Measurements from ENCODE around the gene LRMDA.

LRMDA gene

GRCh38 chr10:76111404-76111803 is 680.0 kb downstream of the LRMDA start:
- Histone ChIP-seq H3K4me3 (ENCODE audit: insufficient read depth in 1 of 2, low read depth in 1 of 2, low read length in 2 of 2) (no peak overlapping the region), H2BK5ac (ENCODE audit: low read depth, low read length, poor library complexity, severe bottlenecking) (no peak overlapping the region), H2AK5ac (ENCODE audit: low read length, severe bottlenecking) (no peak overlapping the region), H3K4ac (ENCODE audit: low read depth in 1 of 2, low read length in 2 of 2) (no peak overlapping the region), H3K18ac (ENCODE audit: low read depth in 1 of 2, low read length in 2 of 2) (peak overlapping the region; percentile 14 to 30), H3K9ac (ENCODE audit: low read length) (no peak overlapping the region), H3K27me3 (ENCODE audit: control insufficient read depth in 1 of 2, insufficient read depth in 1 of 2, low read length in 2 of 2) (no peaks in the 10 kb centered on the region), H3K9me3 (ENCODE audit: control insufficient read depth, low read length) (no peaks in the 10 kb centered on the region), H2BK120ac (ENCODE audit: low read depth, low read length) (peak overlapping the region; percentile 78), H3K27ac (ENCODE audit: low read length, poor library complexity, severe bottlenecking) (no peak overlapping the region), H3K23ac (ENCODE audit: low read length in 2 of 2) (no peak overlapping the region), H3K36me3 (ENCODE audit: control insufficient read depth in 1 of 2, insufficient read depth in 2 of 2, low read depth in 1 of 2, low read length in 2 of 2) (no peaks in the 10 kb centered on the region), H4K91ac (ENCODE audit: low read length) (no peak overlapping the region), H2BK15ac (ENCODE audit: low read depth, poor library complexity, severe bottlenecking) (no peak overlapping the region), H2AFZ (ENCODE audit: low read depth, low read length) (no peak overlapping the region), H4K8ac (ENCODE audit: low read length) (no peak overlapping the region), H3K14ac (ENCODE audit: low read length in 2 of 2) (no peak overlapping the region), H3K4me1 (ENCODE audit: control insufficient read depth, insufficient read depth, low read depth, low read length) (peaks cover 3% of the 10 kb centered on the region), H3K79me1 (replicated peaks; ENCODE audit: low read length, poor library complexity, severe bottlenecking) (no peaks in the 10 kb centered on the region), H3K4me2 (ENCODE audit: low read length, poor library complexity, severe bottlenecking) (no peak overlapping the region), H2BK12ac (ENCODE audit: low read length in 2 of 2) (peak overlapping the region in 1 of 2 experiments; percentile 28)
- no peak for DNase-seq
- 67% methylated on average over 3 of the region's 4 CpGs for WGBS

- Histone ChIP-seq H3K27me3 (ENCODE audit: control insufficient read depth in 1 of 2, insufficient read depth in 1 of 2, low read length in 2 of 2) (no peaks in the 10 kb centered on the region), H2BK120ac (ENCODE audit: low read depth, low read length) (peak overlapping the region; percentile 98), H2BK12ac (ENCODE audit: low read length in 2 of 2) (peak overlapping the region; percentile 96 to 98), H3K23ac (ENCODE audit: low read length in 2 of 2) (no peak overlapping the region), H3K4me2 (ENCODE audit: low read length, poor library complexity, severe bottlenecking) (no peak overlapping the region), H4K8ac (ENCODE audit: low read length) (peak overlapping the region; percentile 91), H3K36me3 (ENCODE audit: control insufficient read depth in 1 of 2, insufficient read depth in 2 of 2, low read depth in 1 of 2, low read length in 2 of 2) (no peaks in the 10 kb centered on the region), H3K4me1 (ENCODE audit: control insufficient read depth, insufficient read depth, low read depth, low read length) (peaks cover 3% of the 10 kb centered on the region), H3K9ac (ENCODE audit: low read length) (peak overlapping the region; percentile 43), H4K91ac (ENCODE audit: low read length) (peak overlapping the region; percentile 98), H3K14ac (ENCODE audit: low read length in 2 of 2) (peak overlapping the region in 1 of 2 experiments; percentile 74), H3K27ac (ENCODE audit: low read length, poor library complexity, severe bottlenecking) (no peak overlapping the region), H2BK5ac (ENCODE audit: low read depth, low read length, poor library complexity, severe bottlenecking) (no peak overlapping the region), H2BK15ac (ENCODE audit: low read depth, poor library complexity, severe bottlenecking) (peak overlapping the region; percentile 98), H3K18ac (ENCODE audit: low read depth in 1 of 2, low read length in 2 of 2) (peak overlapping the region; percentile 85 to 89), H2AFZ (ENCODE audit: low read depth, low read length) (no peak overlapping the region), H3K79me1 (replicated peaks; ENCODE audit: low read length, poor library complexity, severe bottlenecking) (no peaks in the 10 kb centered on the region), H2AK5ac (ENCODE audit: low read length, severe bottlenecking) (no peak overlapping the region), H3K4ac (ENCODE audit: low read depth in 1 of 2, low read length in 2 of 2) (peak overlapping the region; percentile 93 to 97), H3K9me3 (ENCODE audit: control insufficient read depth, low read length) (no peaks in the 10 kb centered on the region), H3K4me3 (ENCODE audit: insufficient read depth in 1 of 2, low read depth in 1 of 2, low read length in 2 of 2) (peak overlapping the region in 1 of 2 experiments; percentile 54)
- peak; percentile 45 for DNase-seq
- WGBS: 82% methylated on average over 31 of the region's 33 CpGs
These were observed 680.8 kb downstream of the LRMDA start for GRCh38 chr10:76111986-76112825.

GRCh38 chr10:76112826-76113150 is 681.4 kb downstream of the LRMDA start:
- peak overlapping the region in 1 of 2 experiments; percentile 4 for H3K18ac ChIP-seq (ENCODE audit: low read depth in 1 of 2, low read length in 2 of 2)
- WGBS: 60% methylated on average over 2 of the region's 2 CpGs
- no peak overlapping the region for H2AFZ ChIP-seq (ENCODE audit: low read depth, low read length)
- no peak overlapping the region for H2AK5ac ChIP-seq (ENCODE audit: low read length, severe bottlenecking)
- no peak overlapping the region for H2BK5ac ChIP-seq (ENCODE audit: low read depth, low read length, poor library complexity, severe bottlenecking)
- peak overlapping the region; percentile 98 for H2BK120ac ChIP-seq (ENCODE audit: low read depth, low read length)
- no peaks in the 10 kb centered on the region for H3K36me3 ChIP-seq (ENCODE audit: control insufficient read depth in 1 of 2, insufficient read depth in 2 of 2, low read depth in 1 of 2, low read length in 2 of 2)
- H3K4me3 ChIP-seq (ENCODE audit: insufficient read depth in 1 of 2, low read depth in 1 of 2, low read length in 2 of 2): no peak overlapping the region
- no peak overlapping the region for H3K14ac ChIP-seq (ENCODE audit: low read length in 2 of 2)
- H3K4ac ChIP-seq (ENCODE audit: low read depth in 1 of 2, low read length in 2 of 2): peak overlapping the region in 1 of 2 experiments; percentile 92
- H3K4me1 ChIP-seq (ENCODE audit: control insufficient read depth, insufficient read depth, low read depth, low read length): peaks cover 3% of the 10 kb centered on the region
- H2BK12ac ChIP-seq (ENCODE audit: low read length in 2 of 2): peak overlapping the region in 1 of 2 experiments; percentile 66
- no peak overlapping the region for H3K4me2 ChIP-seq (ENCODE audit: low read length, poor library complexity, severe bottlenecking)
- no peak overlapping the region for H3K27ac ChIP-seq (ENCODE audit: low read length, poor library complexity, severe bottlenecking)
- no peaks in the 10 kb centered on the region for H3K27me3 ChIP-seq (ENCODE audit: control insufficient read depth in 1 of 2, insufficient read depth in 1 of 2, low read length in 2 of 2)
- H2BK15ac ChIP-seq (ENCODE audit: low read depth, poor library complexity, severe bottlenecking): no peak overlapping the region
- H3K9ac ChIP-seq (ENCODE audit: low read length): no peak overlapping the region
- no peaks in the 10 kb centered on the region for H3K79me1 ChIP-seq (replicated peaks; ENCODE audit: low read length, poor library complexity, severe bottlenecking)
- H3K23ac ChIP-seq (ENCODE audit: low read length in 2 of 2): no peak overlapping the region
- no peak overlapping the region for H4K8ac ChIP-seq (ENCODE audit: low read length)
- no peaks in the 10 kb centered on the region for H3K9me3 ChIP-seq (ENCODE audit: control insufficient read depth, low read length)
- H4K91ac ChIP-seq (ENCODE audit: low read length): no peak overlapping the region
- DNase-seq: peak; percentile 84

DNA sequence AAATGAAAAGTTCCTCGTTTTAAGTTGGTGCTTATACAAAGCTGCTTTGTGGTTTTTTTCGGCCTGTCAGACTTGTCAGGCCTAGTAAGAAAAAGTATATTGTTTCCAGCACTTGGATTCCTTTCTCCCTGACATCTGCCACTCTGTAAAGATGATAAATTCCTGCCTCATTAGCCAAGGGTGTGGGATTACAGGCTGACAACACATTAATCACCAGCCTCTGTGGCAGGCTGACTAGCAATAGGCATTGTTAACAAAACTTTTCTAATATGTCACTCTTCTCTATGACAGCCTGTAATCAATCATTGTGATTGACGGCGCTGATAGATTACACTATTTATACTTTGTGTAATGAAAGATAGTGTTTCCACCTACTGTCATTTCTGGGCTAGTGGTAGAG is 682.5 kb downstream of the LRMDA start:
- H3K9me3 ChIP-seq (ENCODE audit: control insufficient read depth, low read length): no peaks in the 10 kb centered on the region
- H3K27ac ChIP-seq (ENCODE audit: low read length, poor library complexity, severe bottlenecking): no peak overlapping the region
- no peak overlapping the region for H4K91ac ChIP-seq (ENCODE audit: low read length)
- no peak overlapping the region for H3K9ac ChIP-seq (ENCODE audit: low read length)
- H2BK120ac ChIP-seq (ENCODE audit: low read depth, low read length): no peak overlapping the region
- no peaks in the 10 kb centered on the region for H3K79me1 ChIP-seq (replicated peaks; ENCODE audit: low read length, poor library complexity, severe bottlenecking)
- 33% methylated on average over 2 of the region's 4 CpGs for WGBS
- no peak overlapping the region for H3K23ac ChIP-seq (ENCODE audit: low read length in 2 of 2)
- peaks cover 3% of the 10 kb centered on the region for H3K4me1 ChIP-seq (ENCODE audit: control insufficient read depth, insufficient read depth, low read depth, low read length)
- no peaks in the 10 kb centered on the region for H3K36me3 ChIP-seq (ENCODE audit: control insufficient read depth in 1 of 2, insufficient read depth in 2 of 2, low read depth in 1 of 2, low read length in 2 of 2)
- peak overlapping the region; percentile 78 to 95 for H2BK12ac ChIP-seq (ENCODE audit: low read length in 2 of 2)
- H2AK5ac ChIP-seq (ENCODE audit: low read length, severe bottlenecking): no peak overlapping the region
- H3K4me3 ChIP-seq (ENCODE audit: insufficient read depth in 1 of 2, low read depth in 1 of 2, low read length in 2 of 2): no peak overlapping the region
- peak overlapping the region; percentile 35 for H2BK15ac ChIP-seq (ENCODE audit: low read depth, poor library complexity, severe bottlenecking)
- H3K4me2 ChIP-seq (ENCODE audit: low read length, poor library complexity, severe bottlenecking): no peak overlapping the region
- no peaks in the 10 kb centered on the region for H3K27me3 ChIP-seq (ENCODE audit: control insufficient read depth in 1 of 2, insufficient read depth in 1 of 2, low read length in 2 of 2)
- H2BK5ac ChIP-seq (ENCODE audit: low read depth, low read length, poor library complexity, severe bottlenecking): no peak overlapping the region
- H4K8ac ChIP-seq (ENCODE audit: low read length): no peak overlapping the region
- H3K4ac ChIP-seq (ENCODE audit: low read depth in 1 of 2, low read length in 2 of 2): peak overlapping the region; percentile 60 to 92
- peak overlapping the region in 1 of 2 experiments; percentile 68 for H3K18ac ChIP-seq (ENCODE audit: low read depth in 1 of 2, low read length in 2 of 2)
- peak; percentile 15 for DNase-seq
- no peak overlapping the region for H2AFZ ChIP-seq (ENCODE audit: low read depth, low read length)
- H3K14ac ChIP-seq (ENCODE audit: low read length in 2 of 2): peak overlapping the region in 1 of 2 experiments; percentile 69

Measured in mesenchymal stem cell (in vitro differentiated cells and primary cell).